NCI-H510A treated with DMSO at 0.1 percent for 48 hours (cell line): ENCODE data around the gene CLPTM1L.

Experiments used
- DNase-seq: peaks from one replicate; lab custom pipeline; 2025; lab: John Stamatoyannopoulos, UW

Gene CLPTM1L

GRCh38 chr5:1274471-1274870 is 70.4 kb downstream of the CLPTM1L start:
- no peak for DNase-seq

- no peak for DNase-seq
Measured at GRCh38 chr5:1273745-1274144, 71.2 kb downstream of the CLPTM1L start.

- no peak for DNase-seq
Measured at GRCh38 chr5:1272201-1272600, 72.7 kb downstream of the CLPTM1L start.

- DNase-seq: no peak
Measured at GRCh38 chr5:1270933-1271914, 73.7 kb downstream of the CLPTM1L start.

GRCh38 chr5:1270426-1270825 is 74.5 kb downstream of the CLPTM1L start:
- no peak for DNase-seq

- DNase-seq: no peak
Measured at GRCh38 chr5:1268666-1269065, 76.2 kb downstream of the CLPTM1L start.

GRCh38 chr5:1268056-1268455 is 76.8 kb downstream of the CLPTM1L start:
- DNase-seq: no peak
